NCI-H524 treated with DMSO at 0.1 percent for 48 hours (cell line): ENCODE measurements around the gene IQCE.

Experiments
- DNase-seq: peaks from one replicate; lab custom pipeline; 2025; lab: John Stamatoyannopoulos, UW

The IQCE gene

DNA sequence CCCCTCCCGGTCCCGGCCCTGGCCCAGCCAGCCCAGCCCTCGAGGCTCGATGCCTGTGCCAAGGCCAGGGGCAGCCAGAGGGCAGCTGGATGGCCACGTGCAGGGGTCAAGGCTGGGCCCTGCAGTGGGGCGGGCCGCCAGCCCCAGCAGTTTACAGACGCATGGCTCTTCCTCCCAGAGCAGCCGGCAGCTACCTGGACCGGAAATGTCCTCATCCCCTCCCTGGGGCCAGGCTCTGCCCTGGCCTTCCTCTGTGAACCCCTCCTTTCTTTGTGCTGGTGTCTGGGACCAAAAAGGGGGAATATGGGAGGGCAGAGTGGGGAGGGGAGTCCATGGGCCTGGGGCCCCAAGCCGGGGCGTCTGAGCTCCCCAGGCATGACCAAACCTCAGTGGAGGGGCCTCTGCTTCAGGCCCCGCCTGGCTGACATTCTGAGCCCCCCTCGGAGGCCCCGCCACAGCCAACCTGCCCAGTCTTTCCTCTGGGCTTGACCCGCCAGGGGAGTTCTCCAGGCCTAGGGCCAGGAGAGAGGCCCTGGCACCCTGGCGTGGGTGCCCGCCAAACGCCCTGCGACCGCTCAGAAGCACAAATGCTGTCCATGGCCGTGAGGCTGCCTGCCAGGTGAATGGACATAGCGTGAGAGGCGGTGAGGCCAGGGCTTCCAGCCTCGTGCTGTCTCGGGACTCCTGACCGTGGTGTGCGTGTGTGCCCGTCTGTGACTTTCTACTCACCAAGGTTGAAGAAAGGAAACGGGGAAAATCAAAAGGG, 104.5 kb downstream of the IQCE start:
- no peak for DNase-seq

DNA sequence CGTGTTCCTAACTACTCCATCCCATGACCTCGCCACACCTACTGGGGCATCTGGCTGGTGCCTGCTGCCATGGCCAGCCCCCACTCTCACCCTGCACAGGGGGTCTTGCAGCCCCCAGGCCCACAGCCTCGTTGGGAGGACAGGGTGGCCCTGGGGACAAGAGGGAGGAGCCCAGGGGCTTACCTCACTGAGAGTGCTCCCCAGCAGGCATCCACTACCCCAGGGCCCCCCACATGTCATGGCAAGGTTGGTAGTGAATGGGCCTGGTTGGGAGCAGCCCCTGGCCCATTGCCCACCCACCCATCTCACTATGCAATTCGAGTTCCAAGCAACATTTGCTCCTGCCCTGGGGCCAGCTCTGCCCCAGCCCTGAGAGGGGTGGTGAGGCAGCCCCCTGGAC, 105.2 kb downstream of the IQCE start:
- no peak for DNase-seq
